SK-N-SH (cell line): ENCODE data around the gene BID.

Source experiments
- CTCF ChIP-seq: fragments of 200-600 bp; sonication (generic); IDR thresholded peaks from 2 replicates; pipeline ENCODE4 v1.6.1; 2017; ENCODE audit warnings: antibody characterized with exemption, mild to moderate bottlenecking, moderate library complexity
- ELF1 ChIP-seq: IDR thresholded peaks from 2 replicates; pipeline ENCODE4 v1.4.0; 2012
- EZH2phosphoT487 ChIP-seq: fragments of 200-600 bp; sonication (generic); IDR thresholded peaks from 2 replicates; pipeline ENCODE4 v1.6.1; 2017; ENCODE audit warnings: low read depth, mixed run types, mild to moderate bottlenecking, antibody characterized with exemption, moderate library complexity, borderline replicate concordance
- NRF1 ChIP-seq: IDR thresholded peaks from 2 replicates; pipeline ENCODE4 v1.6.1; 2012; ENCODE audit warnings: low read depth, mild to moderate bottlenecking, low read length
- POLR2AphosphoS5 ChIP-seq: IDR thresholded peaks from 2 replicates; pipeline ENCODE4 v1.6.1; 2012; ENCODE audit warnings: low read depth, low read length
- RXRA ChIP-seq: IDR thresholded peaks from 2 replicates; pipeline ENCODE4 v1.4.0; 2012; ENCODE audit warnings: low read depth, mild to moderate bottlenecking, borderline replicate concordance
- SIN3A ChIP-seq: IDR thresholded peaks from 2 replicates; pipeline ENCODE4 v1.6.1; 2012; ENCODE audit warnings: low read depth, mild to moderate bottlenecking, low read length, moderate library complexity, borderline replicate concordance
- SMC3 ChIP-seq: IDR thresholded peaks from 2 replicates; pipeline ENCODE4 v1.6.1; 2012; ENCODE audit warnings: low read depth, low read length, improper control_type of control experiment

GRCh38 chr22:17807578-17808410 lies 33.5 kb upstream of the BID start:
- TF ChIP-seq POLR2AphosphoS5: no peak
- TF ChIP-seq ELF1: no peak
- no peak for TF ChIP-seq CTCF
- TF ChIP-seq SMC3: no peak
- no peak for TF ChIP-seq RXRA
- no peak for TF ChIP-seq SIN3A
- TF ChIP-seq NRF1: no peak
- no peak for TF ChIP-seq EZH2phosphoT487
